Measurements from ENCODE around the gene RHEX.
"Not testable (repeated sequence)": the region's sequence is repeated elsewhere in the genome, so short reads cannot be mapped to it uniquely, and the experiment has no call there.

Gene RHEX

DNA sequence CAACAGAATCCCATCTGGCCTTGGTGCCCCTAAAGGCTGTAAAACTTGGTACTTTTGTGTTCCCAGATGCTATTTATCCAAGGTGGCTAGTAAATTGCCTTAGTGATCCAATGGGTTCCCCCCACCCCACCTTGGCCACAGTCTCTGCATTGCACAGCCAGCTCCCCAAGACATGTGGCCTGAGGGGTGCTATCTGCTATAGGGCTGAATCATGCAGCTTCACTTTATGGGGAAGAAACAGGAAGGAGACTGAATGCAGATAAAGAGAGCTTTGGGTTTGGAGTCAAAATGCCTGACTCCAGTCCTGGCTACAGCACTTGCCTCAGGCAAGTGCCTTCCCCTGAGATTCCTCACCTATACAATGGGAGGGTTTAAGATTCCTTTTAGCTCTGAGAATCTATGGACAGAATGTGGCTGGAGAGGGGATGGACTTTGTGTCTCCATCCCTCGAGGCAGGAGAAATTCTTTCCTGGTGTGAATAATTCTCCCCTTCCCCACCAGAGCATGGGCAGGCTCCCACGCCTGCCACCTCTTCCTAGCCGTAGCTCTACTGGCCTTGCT, 6.5 kb downstream of the RHEX start:
- no peaks in the 10 kb centered on the region for H3K4me1 ChIP-seq (ENCODE audit: control insufficient read depth in 2 of 2, insufficient read depth in 1 of 2, low read depth in 1 of 2, low read length in 2 of 2)
- H3K36me3 ChIP-seq (replicated peaks in 1 of 2; ENCODE audit: control insufficient read depth in 2 of 2, insufficient read depth in 2 of 2, low read length in 2 of 2) = no peaks in the 10 kb centered on the region
- no peak overlapping the region for H4K91ac ChIP-seq (ENCODE audit: low read depth, low read length, poor library complexity)
- no peaks in the 10 kb centered on the region for H3K79me1 ChIP-seq (ENCODE audit: low read depth, low read length)
- no CpG with 5 or more reads among the region's 3 CpGs for WGBS, 2 donors (ENCODE audit: extremely low coverage in 2 of 2, insufficient read length in 2 of 2, insufficient replicate concordance in 1 of 2)
- H3K4ac ChIP-seq (ENCODE audit: low read length) = no peak overlapping the region
- peaks cover 0 to 3% (median 0%) of the 10 kb centered on the region in 3 experiments for H3K27me3 ChIP-seq (ENCODE audit: control insufficient read depth in 3 of 3, insufficient read depth in 3 of 3, low read depth in 1 of 3, low read length in 3 of 3)
- no peak overlapping the region for H2AK5ac ChIP-seq (ENCODE audit: low read depth, low read length)
- no peak overlapping the region for H3K14ac ChIP-seq (ENCODE audit: low read length)
- H3K4me2 ChIP-seq (ENCODE audit: insufficient read depth, low read length, poor library complexity, severe bottlenecking) = no peak overlapping the region
- H3K27ac ChIP-seq (replicated peaks; ENCODE audit: low read length) = no peak overlapping the region
- no peak overlapping the region for H2BK12ac ChIP-seq (ENCODE audit: low read length)
- no peak overlapping the region for H3K9ac ChIP-seq (ENCODE audit: low read depth, low read length, poor library complexity)
- no peak overlapping the region for H2AFZ ChIP-seq (ENCODE audit: low read length)
- no peak overlapping the region for H2BK5ac ChIP-seq (ENCODE audit: low read length)
- H2BK15ac ChIP-seq (ENCODE audit: low read length) = no peak overlapping the region
- H3K9me3 ChIP-seq (replicated peaks in 1 of 2; ENCODE audit: control insufficient read depth in 2 of 2, insufficient read depth in 1 of 2, low read depth in 1 of 2, low read length in 2 of 2) = peaks cover 3 to 12% of the 10 kb centered on the region in 2 donors
- H4K8ac ChIP-seq (ENCODE audit: low read depth, low read length) = no peak overlapping the region
- no peak overlapping the region for H3K23ac ChIP-seq (ENCODE audit: low read depth, low read length, poor library complexity)
- no peak overlapping the region for H2BK120ac ChIP-seq (ENCODE audit: low read depth, low read length)
- no peak for DNase-seq (ENCODE audit: low spot score)
- no peak overlapping the region for H3K4me3 ChIP-seq (ENCODE audit: low read length in 2 of 2)
- H3K18ac ChIP-seq (ENCODE audit: low read length) = no peak overlapping the region

GRCh38 chr1:206060844-206061243, 7.9 kb downstream of the RHEX start:
- Histone ChIP-seq H2AK5ac (ENCODE audit: low read depth, low read length) (no peak overlapping the region), H3K9me3 (replicated peaks in 1 of 2; ENCODE audit: control insufficient read depth in 2 of 2, insufficient read depth in 1 of 2, low read depth in 1 of 2, low read length in 2 of 2) (peaks cover 3 to 12% of the 10 kb centered on the region in 2 donors), H3K18ac (ENCODE audit: low read length) (no peak overlapping the region), H3K27ac (replicated peaks; ENCODE audit: low read length) (no peak overlapping the region), H3K27me3 (ENCODE audit: control insufficient read depth in 3 of 3, insufficient read depth in 3 of 3, low read depth in 1 of 3, low read length in 3 of 3) (peaks cover 0 to 3% (median 0%) of the 10 kb centered on the region in 3 experiments), H3K23ac (ENCODE audit: low read depth, low read length, poor library complexity) (no peak overlapping the region), H3K4me3 (ENCODE audit: low read length in 2 of 2) (no peak overlapping the region), H3K4ac (ENCODE audit: low read length) (no peak overlapping the region), H2BK5ac (ENCODE audit: low read length) (no peak overlapping the region), H3K4me1 (ENCODE audit: control insufficient read depth in 2 of 2, insufficient read depth in 1 of 2, low read depth in 1 of 2, low read length in 2 of 2) (no peaks in the 10 kb centered on the region), H2BK120ac (ENCODE audit: low read depth, low read length) (no peak overlapping the region), H3K36me3 (replicated peaks in 1 of 2; ENCODE audit: control insufficient read depth in 2 of 2, insufficient read depth in 2 of 2, low read length in 2 of 2) (no peaks in the 10 kb centered on the region), H4K91ac (ENCODE audit: low read depth, low read length, poor library complexity) (no peak overlapping the region), H2AFZ (ENCODE audit: low read length) (no peak overlapping the region), H4K8ac (ENCODE audit: low read depth, low read length) (no peak overlapping the region), H3K14ac (ENCODE audit: low read length) (peak overlapping the region; percentile 57), H2BK15ac (ENCODE audit: low read length) (no peak overlapping the region), H3K4me2 (ENCODE audit: insufficient read depth, low read length, poor library complexity, severe bottlenecking) (no peak overlapping the region), H3K79me1 (ENCODE audit: low read depth, low read length) (no peaks in the 10 kb centered on the region), H2BK12ac (ENCODE audit: low read length) (no peak overlapping the region), H3K9ac (ENCODE audit: low read depth, low read length, poor library complexity) (no peak overlapping the region)
- no CpG with 5 or more reads among the region's 3 CpGs for WGBS, 2 donors (ENCODE audit: extremely low coverage in 2 of 2, insufficient read length in 2 of 2, insufficient replicate concordance in 1 of 2)
- DNase-seq (ENCODE audit: low spot score) = no peak

GRCh38 chr1:206062464-206062863, 9.5 kb downstream of the RHEX start:
- no CpG with 5 or more reads among the region's 6 CpGs for WGBS, 2 donors (ENCODE audit: extremely low coverage in 2 of 2, insufficient read length in 2 of 2, insufficient replicate concordance in 1 of 2)

GRCh38 chr1:206064001-206064400, 11.0 kb downstream of the RHEX start:
- not testable (repeated sequence) for H3K18ac ChIP-seq (ENCODE audit: low read length)

More at GRCh38 chr1:206062464-206062863, 9.5 kb downstream of the RHEX start:
- H3K4me1 ChIP-seq (ENCODE audit: control insufficient read depth in 2 of 2, insufficient read depth in 1 of 2, low read depth in 1 of 2, low read length in 2 of 2) = no peaks in the 10 kb centered on the region
- H4K8ac ChIP-seq (ENCODE audit: low read depth, low read length) = no peak overlapping the region
- peaks cover 0 to 3% (median 0%) of the 10 kb centered on the region in 3 experiments for H3K27me3 ChIP-seq (ENCODE audit: control insufficient read depth in 3 of 3, insufficient read depth in 3 of 3, low read depth in 1 of 3, low read length in 3 of 3)
- no peak overlapping the region for H3K23ac ChIP-seq (ENCODE audit: low read depth, low read length, poor library complexity)
- peak overlapping the region; percentile 87 for H3K14ac ChIP-seq (ENCODE audit: low read length)
- peak overlapping the region; percentile 0 for H3K9ac ChIP-seq (ENCODE audit: low read depth, low read length, poor library complexity)
- H2BK120ac ChIP-seq (ENCODE audit: low read depth, low read length) = no peak overlapping the region
- peaks cover 3 to 12% of the 10 kb centered on the region in 2 donors for H3K9me3 ChIP-seq (replicated peaks in 1 of 2; ENCODE audit: control insufficient read depth in 2 of 2, insufficient read depth in 1 of 2, low read depth in 1 of 2, low read length in 2 of 2)
- no peak overlapping the region for H2BK12ac ChIP-seq (ENCODE audit: low read length)
- H3K4me3 ChIP-seq (ENCODE audit: low read length in 2 of 2) = peak overlapping the region in 1 of 2 donors; percentile 14
- peak overlapping the region; percentile 37 for H2BK15ac ChIP-seq (ENCODE audit: low read length)
- H3K4ac ChIP-seq (ENCODE audit: low read length) = no peak overlapping the region
- H3K4me2 ChIP-seq (ENCODE audit: insufficient read depth, low read length, poor library complexity, severe bottlenecking) = no peak overlapping the region
- DNase-seq (ENCODE audit: low spot score) = no peak
- H4K91ac ChIP-seq (ENCODE audit: low read depth, low read length, poor library complexity) = no peak overlapping the region
- H2AK5ac ChIP-seq (ENCODE audit: low read depth, low read length) = no peak overlapping the region
- no peaks in the 10 kb centered on the region for H3K79me1 ChIP-seq (ENCODE audit: low read depth, low read length)
- no peak overlapping the region for H2BK5ac ChIP-seq (ENCODE audit: low read length)
- H3K27ac ChIP-seq (replicated peaks; ENCODE audit: low read length) = no peak overlapping the region
- H3K18ac ChIP-seq (ENCODE audit: low read length) = no peak overlapping the region
- H2AFZ ChIP-seq (ENCODE audit: low read length) = no peak overlapping the region
- no peaks in the 10 kb centered on the region for H3K36me3 ChIP-seq (replicated peaks in 1 of 2; ENCODE audit: control insufficient read depth in 2 of 2, insufficient read depth in 2 of 2, low read length in 2 of 2)

More at GRCh38 chr1:206064001-206064400, 11.0 kb downstream of the RHEX start:
- H2BK12ac ChIP-seq (ENCODE audit: low read length); H2BK120ac ChIP-seq (ENCODE audit: low read depth, low read length); H3K4me1 ChIP-seq (ENCODE audit: control insufficient read depth in 2 of 2, insufficient read depth in 1 of 2, low read depth in 1 of 2, low read length in 2 of 2); H3K27ac ChIP-seq (replicated peaks; ENCODE audit: low read length); H2BK15ac ChIP-seq (ENCODE audit: low read length); DNase-seq (ENCODE audit: low spot score); H3K4me2 ChIP-seq (ENCODE audit: insufficient read depth, low read length, poor library complexity, severe bottlenecking); H3K4me3 ChIP-seq (ENCODE audit: low read length in 2 of 2); H2AFZ ChIP-seq (ENCODE audit: low read length); H2AK5ac ChIP-seq (ENCODE audit: low read depth, low read length); H3K36me3 ChIP-seq (replicated peaks in 1 of 2; ENCODE audit: control insufficient read depth in 2 of 2, insufficient read depth in 2 of 2, low read length in 2 of 2); H3K23ac ChIP-seq (ENCODE audit: low read depth, low read length, poor library complexity); H3K79me1 ChIP-seq (ENCODE audit: low read depth, low read length); H4K8ac ChIP-seq (ENCODE audit: low read depth, low read length); H3K9ac ChIP-seq (ENCODE audit: low read depth, low read length, poor library complexity); H2BK5ac ChIP-seq (ENCODE audit: low read length); H3K27me3 ChIP-seq (ENCODE audit: control insufficient read depth in 3 of 3, insufficient read depth in 3 of 3, low read depth in 1 of 3, low read length in 3 of 3); H4K91ac ChIP-seq (ENCODE audit: low read depth, low read length, poor library complexity); H3K4ac ChIP-seq (ENCODE audit: low read length); H3K14ac ChIP-seq (ENCODE audit: low read length): not testable (repeated sequence)
- H3K9me3 ChIP-seq (replicated peaks in 1 of 2; ENCODE audit: control insufficient read depth in 2 of 2, insufficient read depth in 1 of 2, low read depth in 1 of 2, low read length in 2 of 2) = peaks cover 3 to 12% of the 10 kb centered on the region in 2 donors
- WGBS, 2 donors (ENCODE audit: extremely low coverage in 2 of 2, insufficient read length in 2 of 2, insufficient replicate concordance in 1 of 2) = no CpG with 5 or more reads among the region's 35 CpGs

All from neuronal stem cell (in vitro differentiated cells).